GM12891 (cell line): ENCODE data around the gene TNK2.

Experiments
- POLR2A ChIP-seq: IDR thresholded peaks from 2 replicates; pipeline ENCODE4 v1.6.1; 2011; ENCODE audit warnings: low read depth, low read length, control low read depth
- POLR2AphosphoS5 ChIP-seq: IDR thresholded peaks from 2 replicates; pipeline ENCODE4 v1.6.1; 2011; ENCODE audit warnings: low read depth, low read length, control low read depth
- POU2F2 ChIP-seq: IDR thresholded peaks from 2 replicates; pipeline ENCODE4 v1.6.1; 2011; ENCODE audit warnings: low read depth, mild to moderate bottlenecking, control low read depth, low read length, moderate library complexity
- SPI1 ChIP-seq: IDR thresholded peaks from 2 replicates; pipeline ENCODE4 v1.6.1; 2011; ENCODE audit warnings: low read depth, low read length, control low read depth

GRCh38 chr3:195821403-195822130 lies 86.8 kb downstream of the TNK2 start:
- TF ChIP-seq POLR2AphosphoS5 (no peak), POLR2A (no peak), POU2F2 (no peak), SPI1 (no peak)
